ENCODE measurements around the gene INHBB. TPM values are rescaled to one million over a fixed set of nuclear protein-coding genes. Genes with fewer than 3 reads are reported as not detected.

Gene INHBB
- total RNA-seq, 1 experiment from 2014 or later, result 223 TPM

- no peak overlapping the region for H3K27ac ChIP-seq (ENCODE audit: low read length)
- H3K9me2 ChIP-seq (replicated peaks; ENCODE audit: low read length), result no peaks in the 10 kb centered on the region
- H3K27me3 ChIP-seq (ENCODE audit: low read length), result no peaks in the 10 kb centered on the region
- H3K9ac ChIP-seq (ENCODE audit: low read length), result no peak overlapping the region
- no peak overlapping the region for H3K4me2 ChIP-seq (ENCODE audit: low read length)
- no peaks in the 10 kb centered on the region for H3K79me2 ChIP-seq (ENCODE audit: low read length)
- no peak overlapping the region for H2AFZ ChIP-seq (ENCODE audit: low read length)
- ChIA-PET CTCF (no interaction called here), POLR2A (ENCODE audit: unreplicated experiment) (no interaction called here)
- no peaks in the 10 kb centered on the region for H4K20me1 ChIP-seq (ENCODE audit: low read length)
- ATAC-seq (no peak), DNase-seq (no peak)
- no peaks in the 10 kb centered on the region for H3F3A ChIP-seq (ENCODE audit: low read length, unreplicated experiment)
- intact Hi-C loops (cut with micrococcal nuclease), result no loop called here
- H3K36me3 ChIP-seq (ENCODE audit: low read depth, low read length), result no peaks in the 10 kb centered on the region
- H3K9me3 ChIP-seq (ENCODE audit: low read length), result no peaks in the 10 kb centered on the region
- no TSS peak for BruUV-seq (replicated peaks)
- TF ChIP-seq, protein P1, sequence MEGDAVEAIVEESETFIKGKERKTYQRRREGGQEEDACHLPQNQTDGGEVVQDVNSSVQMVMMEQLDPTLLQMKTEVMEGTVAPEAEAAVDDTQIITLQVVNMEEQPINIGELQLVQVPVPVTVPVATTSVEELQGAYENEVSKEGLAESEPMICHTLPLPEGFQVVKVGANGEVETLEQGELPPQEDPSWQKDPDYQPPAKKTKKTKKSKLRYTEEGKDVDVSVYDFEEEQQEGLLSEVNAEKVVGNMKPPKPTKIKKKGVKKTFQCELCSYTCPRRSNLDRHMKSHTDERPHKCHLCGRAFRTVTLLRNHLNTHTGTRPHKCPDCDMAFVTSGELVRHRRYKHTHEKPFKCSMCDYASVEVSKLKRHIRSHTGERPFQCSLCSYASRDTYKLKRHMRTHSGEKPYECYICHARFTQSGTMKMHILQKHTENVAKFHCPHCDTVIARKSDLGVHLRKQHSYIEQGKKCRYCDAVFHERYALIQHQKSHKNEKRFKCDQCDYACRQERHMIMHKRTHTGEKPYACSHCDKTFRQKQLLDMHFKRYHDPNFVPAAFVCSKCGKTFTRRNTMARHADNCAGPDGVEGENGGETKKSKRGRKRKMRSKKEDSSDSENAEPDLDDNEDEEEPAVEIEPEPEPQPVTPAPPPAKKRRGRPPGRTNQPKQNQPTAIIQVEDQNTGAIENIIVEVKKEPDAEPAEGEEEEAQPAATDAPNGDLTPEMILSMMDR (conservative IDR thresholded peaks at IDR 0.05; ENCODE audit: low read depth, low read length), result no peak
- TF ChIP-seq EZH2phosphoT487 (IDR thresholded peaks at IDR 0.05; ENCODE audit: borderline replicate concordance, low read length), result no peak
- no peak for TF ChIP-seq EZH2 (IDR thresholded peaks at IDR 0.05; ENCODE audit: low read length, unreplicated experiment)
- H3K4me1 ChIP-seq (ENCODE audit: insufficient read depth, low read length), result no peaks in the 10 kb centered on the region; the same call in 1 of the 2 replicates
- no peak overlapping the region for H3K4me3 ChIP-seq (ENCODE audit: low read length)
These were observed 42.5 kb downstream of the INHBB start for GRCh38 chr2:120388222-120389035.

GRCh38 chr2:120389036-120389391 lies 43.1 kb downstream of the INHBB start:
- no peak for ATAC-seq
- BruUV-seq (replicated peaks), result no TSS peak
- H3K79me2 ChIP-seq (ENCODE audit: low read length), result no peaks in the 10 kb centered on the region

More at GRCh38 chr2:120389036-120389391, 43.1 kb downstream of the INHBB start:
- Histone ChIP-seq H3K4me1 (ENCODE audit: insufficient read depth, low read length) (no peaks in the 10 kb centered on the region; the same call in 1 of the 2 replicates), H4K20me1 (ENCODE audit: low read length) (no peaks in the 10 kb centered on the region), H3K27me3 (ENCODE audit: low read length) (no peaks in the 10 kb centered on the region), H3K9me3 (ENCODE audit: low read length) (no peaks in the 10 kb centered on the region), H3K9me2 (replicated peaks; ENCODE audit: low read length) (no peaks in the 10 kb centered on the region), H2AFZ (ENCODE audit: low read length) (no peak overlapping the region), H3K4me2 (ENCODE audit: low read length) (no peak overlapping the region), H3F3A (ENCODE audit: low read length, unreplicated experiment) (no peaks in the 10 kb centered on the region), H3K4me3 (ENCODE audit: low read length) (no peak overlapping the region), H3K27ac (ENCODE audit: low read length) (no peak overlapping the region), H3K36me3 (ENCODE audit: low read depth, low read length) (no peaks in the 10 kb centered on the region), H3K9ac (ENCODE audit: low read length) (no peak overlapping the region)
- intact Hi-C loops (cut with micrococcal nuclease), result no loop called here
- CTCF ChIA-PET, result no interaction called here
- TF ChIP-seq, protein P1 (conservative IDR thresholded peaks at IDR 0.05; ENCODE audit: low read depth, low read length), result no peak
- TF ChIP-seq EZH2phosphoT487 (IDR thresholded peaks at IDR 0.05; ENCODE audit: borderline replicate concordance, low read length) (no peak), EZH2 (IDR thresholded peaks at IDR 0.05; ENCODE audit: low read length, unreplicated experiment) (no peak)
- no peak for DNase-seq
- POLR2A ChIA-PET (ENCODE audit: unreplicated experiment), result no interaction called here
